WERI-Rb-1 (cell line): ENCODE data around the gene RPUSD4.

Experiments
- DNase-seq: peaks from one replicate; pipeline ENCODE4 v3.0.0-alpha.2; 2020
- H3K27ac ChIP-seq: fragments of 250-450 bp; sonication (Bioruptor Pico); 2 replicates; pipeline ENCODE4 v1.5.1; 2020; ENCODE audit warnings: mild to moderate bottlenecking, moderate library complexity
- H3K27me3 ChIP-seq: fragments of 250-450 bp; sonication (Bioruptor Pico); 2 replicates; pipeline ENCODE4 v1.5.1; 2021; ENCODE audit warnings: mild to moderate bottlenecking, low read depth, moderate library complexity; ENCODE audit not compliant: insufficient read depth, severe bottlenecking
- H3K36me3 ChIP-seq: fragments of 250-450 bp; sonication (Bioruptor Pico); 2 replicates; pipeline ENCODE4 v1.5.1; 2020; ENCODE audit warnings: mild to moderate bottlenecking, moderate library complexity
- H3K4me3 ChIP-seq: 2 replicates; pipeline ENCODE4 v1.5.1; 2011; ENCODE audit warnings: low read depth, mild to moderate bottlenecking, control low read depth, low read length
- H3K9me3 ChIP-seq: fragments of 250-450 bp; sonication (Bioruptor Pico); 2 replicates; pipeline ENCODE4 v1.5.1; 2021; ENCODE audit warnings: mild to moderate bottlenecking, moderate library complexity; ENCODE audit not compliant: severe bottlenecking
- CTCF ChIP-seq: IDR thresholded peaks from 2 replicates; pipeline ENCODE4 v1.5.1; 2011; ENCODE audit warnings: low read depth, mild to moderate bottlenecking, control low read depth, inconsistent platforms, low read length

Gene RPUSD4

GRCh38 chr11:126181939-126182730 is 29.3 kb downstream of the RPUSD4 start:
- no peak for TF ChIP-seq CTCF
- no peaks in the 10 kb centered on the region for H3K9me3 ChIP-seq
- H3K27me3 ChIP-seq, result no peaks in the 10 kb centered on the region
- no peak overlapping the region for H3K27ac ChIP-seq
- no peak for DNase-seq
- no peaks in the 10 kb centered on the region for H3K36me3 ChIP-seq
- no peak overlapping the region for H3K4me3 ChIP-seq

- no peaks in the 10 kb centered on the region for H3K9me3 ChIP-seq
- no peak overlapping the region for H3K4me3 ChIP-seq
- no peak for DNase-seq
- TF ChIP-seq CTCF, result no peak
- H3K27me3 ChIP-seq, result no peaks in the 10 kb centered on the region
- H3K36me3 ChIP-seq, result no peaks in the 10 kb centered on the region
- no peak overlapping the region for H3K27ac ChIP-seq
These were observed 34.5 kb downstream of the RPUSD4 start for GRCh38 chr11:126176853-126177470.

DNA sequence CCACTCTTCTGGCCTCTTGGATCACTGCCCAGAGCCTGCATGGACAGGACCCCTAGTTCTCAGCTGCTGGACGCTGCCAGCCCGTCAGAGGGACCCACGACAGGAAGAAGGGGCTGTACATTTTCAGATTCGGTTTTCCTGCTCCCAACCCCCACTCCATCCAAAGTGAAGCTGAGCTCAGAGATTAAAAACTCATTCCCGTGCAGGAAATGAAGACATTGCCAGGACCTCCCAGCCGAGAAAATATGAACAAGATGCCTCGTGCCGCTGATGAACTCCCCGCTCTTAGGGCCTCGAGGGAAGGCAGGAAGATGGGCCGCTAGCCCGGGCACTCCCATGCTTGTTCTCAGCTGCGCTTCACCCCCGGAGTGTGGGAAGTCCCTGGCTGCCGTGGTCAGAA is 36.1 kb downstream of the RPUSD4 start:
- H3K4me3 ChIP-seq, result no peak overlapping the region
- no peak for DNase-seq
- H3K9me3 ChIP-seq, result no peaks in the 10 kb centered on the region
- no peaks in the 10 kb centered on the region for H3K36me3 ChIP-seq
- no peaks in the 10 kb centered on the region for H3K27me3 ChIP-seq
- TF ChIP-seq CTCF, result no peak
- H3K27ac ChIP-seq, result no peak overlapping the region

DNA sequence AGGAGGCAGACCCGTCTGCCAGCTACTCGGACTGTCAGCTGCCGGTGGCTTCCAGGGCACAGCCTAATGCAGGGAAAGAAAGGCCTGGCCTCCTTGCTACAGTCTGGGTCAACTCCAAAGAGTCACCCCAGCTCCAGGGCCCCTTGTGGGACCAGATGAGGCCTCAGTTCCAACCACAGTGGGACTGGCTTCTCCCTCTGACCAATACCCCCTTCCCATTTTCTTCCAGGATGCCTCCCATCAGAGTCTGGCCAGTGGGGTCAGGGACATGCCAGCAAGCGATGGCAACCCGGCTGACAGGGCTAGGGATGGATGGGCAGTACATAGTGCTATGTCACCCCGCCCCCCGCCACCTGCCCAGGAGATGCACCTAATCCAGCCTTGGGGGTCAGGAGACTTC is 36.6 kb downstream of the RPUSD4 start:
- Histone ChIP-seq H3K9me3 (no peaks in the 10 kb centered on the region), H3K27ac (no peak overlapping the region), H3K36me3 (no peaks in the 10 kb centered on the region), H3K4me3 (no peak overlapping the region), H3K27me3 (no peaks in the 10 kb centered on the region)
- DNase-seq, result no peak
- no peak for TF ChIP-seq CTCF

DNA sequence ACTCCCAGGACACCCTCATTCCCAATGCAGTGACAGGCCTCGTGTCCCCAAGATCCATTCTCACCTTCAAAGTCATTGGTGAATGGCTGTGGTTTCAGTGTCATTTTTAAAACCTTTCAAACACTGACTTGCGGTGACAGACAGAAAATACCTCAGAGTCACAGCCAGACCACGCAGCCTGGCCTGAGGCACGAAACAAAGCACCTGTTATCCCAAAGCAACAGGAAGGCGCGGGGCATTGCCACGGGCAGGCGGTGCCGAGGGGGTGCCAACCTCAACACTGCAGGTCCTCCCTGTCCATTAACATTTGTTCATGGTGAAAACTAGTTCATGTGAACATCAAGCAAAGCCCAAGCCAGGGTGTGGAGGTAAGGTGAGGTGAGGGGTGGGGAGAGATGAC is 38.2 kb downstream of the RPUSD4 start:
- no peak for TF ChIP-seq CTCF
- H3K9me3 ChIP-seq, result no peaks in the 10 kb centered on the region
- H3K36me3 ChIP-seq, result no peaks in the 10 kb centered on the region
- DNase-seq, result no peak
- H3K27me3 ChIP-seq, result no peaks in the 10 kb centered on the region
- no peak overlapping the region for H3K4me3 ChIP-seq
- H3K27ac ChIP-seq, result no peak overlapping the region
